Measurements from ENCODE around the gene POGK. TPM values are rescaled to one million over a fixed set of nuclear protein-coding genes. Genes with fewer than 3 reads are reported as not detected.

The POGK gene
- total RNA-seq, 1 experiment from 2014 or later, result 47.7 TPM

DNA sequence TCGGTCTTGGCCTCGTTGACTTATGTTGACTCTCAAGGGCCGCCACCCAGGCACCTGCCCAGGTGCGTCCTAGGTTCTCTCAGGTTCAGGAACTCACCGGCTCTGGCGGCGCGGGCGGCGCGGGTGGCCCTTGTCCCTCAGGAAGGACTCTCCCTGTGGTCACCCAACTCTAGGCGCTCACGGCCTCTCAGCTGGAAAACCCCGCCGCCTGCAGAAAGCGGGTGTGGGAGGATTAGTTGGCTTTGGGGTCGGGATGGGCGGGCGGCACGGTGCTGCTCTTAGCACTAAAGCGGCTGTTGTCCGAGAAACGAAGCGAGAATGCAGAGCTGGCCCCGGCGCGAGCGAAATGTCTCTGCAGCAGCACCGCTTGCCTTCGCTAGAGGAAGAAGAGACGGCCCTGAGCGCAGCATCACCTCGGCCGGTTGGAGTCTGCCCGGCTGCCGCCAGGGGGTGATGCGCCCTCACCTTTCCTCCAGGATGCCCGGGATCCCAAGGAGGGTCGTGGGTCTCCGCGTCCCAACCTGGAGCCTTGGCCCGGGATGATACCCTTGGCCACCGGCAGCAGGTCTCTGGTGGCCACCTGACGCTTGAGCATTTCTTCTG is 44.9 kb downstream of the POGK start:
- H3K27ac ChIP-seq (ENCODE audit: insufficient read length, low read depth, low read length), result no peak overlapping the region
- no peak overlapping the region for H4K8ac ChIP-seq (replicated peaks; ENCODE audit: insufficient read length, low read depth, low read length)
- no peaks in the 10 kb centered on the region for H4K20me1 ChIP-seq (ENCODE audit: control insufficient read depth, insufficient read depth, insufficient read length)
- no peak overlapping the region for H2BK20ac ChIP-seq (ENCODE audit: low read depth, low read length, poor library complexity, severe bottlenecking)
- H2BK5ac ChIP-seq (ENCODE audit: insufficient read length, low read length), result no peak overlapping the region
- peaks cover 4% of the 10 kb centered on the region; the same call in 1 of the 2 replicates for H3K27me3 ChIP-seq (ENCODE audit: insufficient read depth, low read length)
- H3K4me1 ChIP-seq (ENCODE audit: insufficient read depth, low read length), result no peaks in the 10 kb centered on the region
- H3K27me3 Mint-ChIP-seq (ENCODE audit: low read depth), result peaks cover 40% of the 10 kb centered on the region
- peak; percentile 91 for DNase-seq
- no peaks in the 10 kb centered on the region for H3K9me3 Mint-ChIP-seq
- no peak overlapping the region for H2BK15ac ChIP-seq (ENCODE audit: low read depth, low read length)
- H3K23ac ChIP-seq (ENCODE audit: insufficient read length, low read depth, low read length), result no peak overlapping the region
- TF ChIP-seq CTCF (conservative IDR thresholded peaks at IDR 0.05), result peak; percentile 97
- H3K23me2 ChIP-seq (ENCODE audit: insufficient read length, low read depth, low read length, poor library complexity, severe bottlenecking), result no peaks in the 10 kb centered on the region
- peak overlapping the region; percentile 44; the same call in 1 of the 2 replicates for H3K14ac ChIP-seq (ENCODE audit: insufficient read depth, low read length)
- no peaks in the 10 kb centered on the region for H3K79me2 ChIP-seq (ENCODE audit: insufficient read depth, low read length)
- H3T11ph ChIP-seq (ENCODE audit: low read length), result no peak overlapping the region
- H2BK12ac ChIP-seq (ENCODE audit: insufficient read length, low read depth, low read length), result no peak overlapping the region
- no peak overlapping the region for H3K18ac ChIP-seq (ENCODE audit: insufficient read length, low read depth, low read length)
- H3K9me3 ChIP-seq (ENCODE audit: control insufficient read depth, low read depth, low read length), result no peaks in the 10 kb centered on the region
- no CpG with 5 or more reads among the region's 44 CpGs for WGBS (ENCODE audit: extremely low coverage, insufficient read length, low lambda C conversion rate)
- H3K4ac ChIP-seq (ENCODE audit: low read depth, low read length), result no peak overlapping the region
- peak overlapping the region; percentile 53 to 55; a peak in 4 of 5 replicates for H3K4me3 Mint-ChIP-seq
- H3K4me2 ChIP-seq (ENCODE audit: insufficient read depth, insufficient read length, low read length), result peak overlapping the region; percentile 24
- no peak overlapping the region for H2AFZ ChIP-seq (ENCODE audit: low read length)
- H3K56ac ChIP-seq (ENCODE audit: insufficient read length, low read depth, low read length), result no peak overlapping the region
- H4K91ac ChIP-seq (ENCODE audit: insufficient read length, low read depth, low read length), result no peak overlapping the region
- no peaks in the 10 kb centered on the region for H3K36me3 Mint-ChIP-seq (ENCODE audit: insufficient read depth in 1 of 3, low read depth in 3 of 3)
- no peak overlapping the region for H2AK5ac ChIP-seq (ENCODE audit: insufficient read length, low read length)
- no peak overlapping the region for H3K27ac Mint-ChIP-seq
- H4K5ac ChIP-seq (ENCODE audit: insufficient read length, low read depth, low read length), result no peak overlapping the region
- no peak overlapping the region for H2BK120ac ChIP-seq (ENCODE audit: low read depth, low read length, poor library complexity, severe bottlenecking)
- H3K4me1 Mint-ChIP-seq, result peaks cover 0 to 6% of the 10 kb centered on the region in 2 experiments; a peak in 2 of 4 replicates
- H3K9ac ChIP-seq (ENCODE audit: extremely low read depth, insufficient read length, low read length), result no peak overlapping the region
- no peaks in the 10 kb centered on the region for H3K79me1 ChIP-seq (ENCODE audit: insufficient read depth, low read depth, low read length, poor library complexity, severe bottlenecking)
